Measurements from ENCODE around the gene CNTN1.

CNTN1 gene

DNA sequence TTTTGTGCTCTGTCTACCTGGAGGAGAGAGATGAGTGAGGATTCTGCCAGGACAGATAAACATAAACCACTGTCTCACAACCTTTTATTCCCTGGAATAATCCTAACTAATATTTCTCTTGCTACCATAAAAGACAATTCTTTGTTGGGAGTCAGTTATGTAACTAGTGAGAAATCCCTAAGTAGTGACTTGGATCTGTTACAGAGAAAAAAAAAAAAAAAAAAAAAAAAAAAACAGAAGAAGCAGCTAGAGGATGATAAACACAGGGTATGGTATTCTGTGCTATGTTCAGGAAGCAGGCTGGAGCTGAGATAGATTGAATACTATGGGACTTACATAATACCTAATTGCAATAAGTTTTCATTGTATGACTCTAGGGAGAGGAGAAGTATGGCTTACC is 178.7 kb downstream of the CNTN1 start:
- DNase-seq = no peak

- no peak for DNase-seq
These were observed 182.6 kb downstream of the CNTN1 start for GRCh38 chr12:40874868-40875267.

- DNase-seq = no peak
These were observed 197.1 kb downstream of the CNTN1 start for GRCh38 chr12:40889329-40889728.

GRCh38 chr12:40892528-40892927 is 200.3 kb downstream of the CNTN1 start:
- DNase-seq = no peak

DNA sequence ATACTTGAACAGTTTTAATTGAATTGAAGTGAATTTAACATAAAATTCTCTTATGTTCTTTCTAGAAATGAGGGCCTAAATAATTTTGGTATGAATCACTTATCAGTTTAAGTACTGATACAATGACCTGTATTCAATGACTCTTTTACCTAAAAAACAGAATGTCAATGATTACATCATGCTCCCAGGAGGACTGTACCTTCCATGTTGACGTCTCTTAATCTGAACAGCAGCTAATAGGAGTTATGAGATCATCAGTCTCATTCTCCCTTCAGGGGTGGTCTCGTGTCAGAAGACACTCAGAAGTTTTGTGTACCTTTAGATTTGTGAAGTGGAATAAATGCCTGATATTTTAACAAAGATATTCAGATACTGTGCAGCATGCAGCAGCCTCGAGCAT is 206.3 kb downstream of the CNTN1 start:
- DNase-seq = no peak

DNA sequence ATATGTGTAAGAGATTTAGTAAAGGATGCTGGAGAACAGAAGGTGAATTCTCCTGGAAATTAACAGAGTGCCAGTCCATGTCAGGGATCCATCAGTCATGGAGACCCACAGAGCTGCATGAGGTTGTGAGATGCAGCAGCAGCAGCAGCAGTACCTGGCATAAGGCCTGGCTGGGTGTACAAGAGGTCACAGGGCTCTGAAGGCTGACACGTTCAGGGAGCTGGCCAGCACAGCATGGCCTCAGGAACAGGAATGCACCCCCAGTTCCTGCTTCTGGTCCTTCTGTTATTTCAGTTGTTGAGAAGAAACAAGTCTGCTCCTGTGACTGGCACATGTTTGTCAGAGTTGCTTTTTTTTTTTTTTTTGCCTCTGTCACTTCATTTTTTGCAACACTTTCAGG is 210.8 kb downstream of the CNTN1 start:
- no peak for DNase-seq

GRCh38 chr12:40907115-40907527 is 214.9 kb downstream of the CNTN1 start:
- no peak for DNase-seq

- no peak for DNase-seq
These were observed 219.4 kb downstream of the CNTN1 start for GRCh38 chr12:40911676-40912075.

- no peak for DNase-seq
These were observed 222.9 kb downstream of the CNTN1 start for GRCh38 chr12:40915172-40915571.

GRCh38 chr12:40917561-40917960 is 225.3 kb downstream of the CNTN1 start:
- DNase-seq = no peak

DNA sequence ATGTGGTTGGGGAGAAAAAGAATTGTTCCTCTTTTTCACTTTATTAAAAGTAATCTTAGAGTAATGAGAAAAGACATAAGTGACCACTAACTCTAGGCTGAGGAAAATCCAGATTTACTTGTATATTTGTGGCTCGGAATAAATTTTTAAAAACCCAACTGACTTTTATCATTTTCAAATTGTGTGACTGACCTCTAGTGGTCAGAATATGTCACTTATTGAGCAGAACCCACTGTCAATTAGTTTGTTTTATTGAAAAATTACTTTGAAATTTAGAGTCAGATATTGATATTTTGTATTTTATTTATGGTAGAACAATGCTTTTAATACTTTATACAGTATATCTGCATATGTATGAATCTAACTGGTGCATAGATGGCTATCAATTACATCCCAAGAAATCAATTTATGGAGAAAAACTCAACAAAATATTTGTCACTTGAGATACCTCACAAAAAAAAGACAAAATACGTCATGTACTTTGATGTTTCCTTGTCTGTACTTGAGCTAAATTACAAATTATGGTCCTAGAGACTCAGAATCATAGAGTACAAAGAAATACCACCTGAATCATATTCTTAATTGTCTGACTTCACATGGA is 229.4 kb downstream of the CNTN1 start:
- no peak for DNase-seq

GRCh38 chr12:40937891-40938290 is 245.7 kb downstream of the CNTN1 start:
- no peak for DNase-seq

GRCh38 chr12:40942326-40942725 is 250.1 kb downstream of the CNTN1 start:
- no peak for DNase-seq

- no peak for DNase-seq
These were observed 253.5 kb downstream of the CNTN1 start for GRCh38 chr12:40945772-40946171.

- DNase-seq = no peak
These were observed 254.5 kb downstream of the CNTN1 start for GRCh38 chr12:40946612-40947194.

GRCh38 chr12:40947797-40948196 is 255.6 kb downstream of the CNTN1 start:
- no peak for DNase-seq

DNA sequence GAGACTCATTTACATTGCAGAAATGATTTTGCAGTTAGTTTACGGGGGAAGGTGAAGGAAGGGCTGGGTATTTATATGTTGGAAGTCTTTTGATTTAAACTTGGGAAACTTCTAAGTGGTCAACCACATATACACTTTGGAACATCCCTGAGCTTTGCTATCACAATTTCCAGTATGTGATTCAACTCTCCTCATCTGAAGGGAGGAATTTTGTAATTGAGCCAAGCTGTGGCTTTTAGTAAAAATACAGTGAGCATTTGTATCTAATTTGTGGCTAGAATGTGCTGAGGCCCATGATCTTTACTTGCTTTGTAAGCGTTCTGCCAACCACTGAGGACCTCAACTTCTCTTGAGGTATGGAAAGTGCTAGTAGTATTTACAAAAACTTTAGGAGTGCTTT is 260.8 kb downstream of the CNTN1 start:
- no peak for DNase-seq

DNA sequence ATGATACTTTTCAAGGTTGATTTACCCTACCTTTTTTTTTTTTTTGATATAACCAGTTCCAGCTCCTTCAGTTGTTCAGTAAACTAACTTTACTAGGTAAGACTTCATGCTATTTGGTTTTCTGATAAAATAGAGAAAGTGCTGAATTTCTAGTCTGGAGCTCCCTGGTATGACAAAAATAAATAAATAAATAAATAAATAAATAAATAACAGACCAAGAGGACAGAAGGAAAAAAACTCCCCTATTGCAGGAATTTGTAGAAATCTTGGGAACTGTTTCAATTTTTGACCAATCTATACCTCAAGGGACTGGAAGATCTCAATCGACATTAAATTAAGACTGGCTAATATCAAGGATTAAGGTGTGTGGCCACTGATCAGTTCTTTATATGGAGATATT is 265.2 kb downstream of the CNTN1 start:
- no peak for DNase-seq

DNA sequence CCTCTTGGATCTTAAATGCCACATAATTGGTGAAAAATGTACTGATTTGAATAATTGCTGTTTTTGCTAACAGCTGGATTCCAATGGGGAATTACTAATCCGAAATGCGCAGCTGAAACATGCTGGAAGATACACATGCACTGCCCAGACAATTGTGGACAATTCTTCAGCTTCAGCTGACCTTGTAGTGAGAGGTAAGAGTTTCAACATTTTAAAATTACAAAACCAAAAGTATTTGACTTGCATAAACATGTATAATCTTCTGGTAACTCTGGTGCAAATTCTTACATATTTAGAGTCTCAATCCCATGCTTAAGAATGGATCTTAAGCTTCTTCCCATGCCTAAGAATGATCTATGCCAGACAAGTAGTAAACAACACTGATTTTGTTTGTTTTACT is 266.8 kb downstream of the CNTN1 start:
- no peak for DNase-seq

DNA sequence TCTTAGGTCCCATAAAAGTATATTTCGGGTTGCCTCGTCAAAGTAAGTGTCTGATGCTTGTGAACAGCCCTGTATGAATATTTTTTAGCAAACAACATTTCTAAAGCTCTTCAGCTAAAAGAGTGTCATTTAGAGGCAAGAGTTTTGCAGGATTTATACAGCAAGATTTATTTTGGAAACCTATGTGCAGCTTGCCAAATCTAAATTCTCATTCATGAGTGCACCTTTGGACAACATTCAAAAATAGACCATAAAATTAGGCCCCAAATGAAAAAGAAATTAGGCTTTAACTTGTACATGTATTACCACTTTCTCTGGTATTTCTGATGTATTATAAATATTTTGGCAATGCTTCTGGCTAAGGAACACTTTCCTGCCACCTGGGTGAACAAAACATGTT is 271.5 kb downstream of the CNTN1 start:
- DNase-seq = no peak

GRCh38 chr12:40969796-40970195 is 277.6 kb downstream of the CNTN1 start:
- no peak for DNase-seq

GRCh38 chr12:40970320-40970907 is 278.2 kb downstream of the CNTN1 start:
- DNase-seq = no peak

DNA sequence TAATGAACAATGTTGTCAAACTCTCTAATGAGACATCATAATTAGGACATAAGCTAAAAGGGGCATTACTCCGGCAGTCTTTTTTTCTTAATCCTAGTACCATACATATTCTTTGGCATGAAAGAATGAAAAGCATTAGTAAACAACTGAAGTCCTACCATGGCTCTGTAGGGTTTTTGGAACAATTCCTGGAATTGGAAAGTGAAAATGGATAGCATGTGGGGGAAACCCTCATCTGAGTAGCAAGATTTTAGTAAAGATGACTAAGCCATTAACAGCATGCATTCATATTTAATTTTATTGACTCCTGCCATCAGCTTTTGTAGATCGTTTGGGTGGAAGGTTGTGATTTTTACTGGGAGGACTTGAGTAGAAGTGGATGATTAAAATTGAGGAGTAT is 279.7 kb downstream of the CNTN1 start:
- no peak for DNase-seq

DNA sequence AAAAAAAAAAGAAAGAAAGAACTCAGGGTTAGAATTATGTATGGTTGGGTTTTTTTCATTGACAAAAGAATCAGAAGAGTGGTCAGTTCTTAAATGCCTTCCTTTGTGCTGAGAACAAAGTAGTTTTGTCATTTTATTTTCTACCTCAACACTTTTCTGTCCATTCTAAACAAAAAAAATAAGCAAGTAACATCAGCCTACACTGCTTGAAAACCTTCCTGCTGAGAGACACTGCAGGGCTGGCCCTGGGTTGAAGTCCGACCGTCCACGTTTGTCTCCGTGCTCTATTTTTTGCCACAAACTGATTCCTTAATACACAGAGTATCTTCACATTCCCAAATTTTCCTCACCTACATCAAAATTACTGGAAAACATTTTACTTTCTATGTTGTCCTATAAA is 284.3 kb downstream of the CNTN1 start:
- DNase-seq = no peak

DNA sequence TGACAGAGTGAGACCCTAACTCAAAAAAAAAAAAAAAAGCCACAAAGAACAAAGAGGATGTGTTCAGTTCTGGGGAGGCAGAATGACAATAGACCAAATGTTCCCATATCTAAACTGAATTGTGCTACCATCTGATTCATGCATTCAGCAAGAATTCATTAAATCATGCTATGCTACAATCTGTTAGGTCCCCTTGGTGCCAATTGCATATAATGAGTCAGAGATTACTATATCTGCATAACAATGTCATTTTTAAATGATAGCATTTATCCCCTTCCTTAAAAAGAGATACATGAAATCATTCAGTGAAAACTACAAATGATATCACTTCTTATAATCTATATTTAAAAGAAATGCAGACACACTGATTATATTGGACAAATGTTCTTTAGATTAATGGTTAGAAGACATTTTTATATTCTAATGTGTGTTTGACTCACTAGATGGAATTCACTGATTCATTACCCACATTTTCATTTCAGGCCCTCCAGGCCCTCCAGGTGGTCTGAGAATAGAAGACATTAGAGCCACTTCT is 288.3 kb downstream of the CNTN1 start:
- DNase-seq = no peak
